Measurements from ENCODE around the gene HDDC3. TPM values are rescaled to one million over a fixed set of nuclear protein-coding genes. Genes with fewer than 3 reads are reported as not detected.

HDDC3 gene
- total and polyA plus RNA-seq, 9 of the 15 experiments (the other 6 are each of a cell fraction or from before 2014, with no cell fraction given), result 14.9 to 55.8 (median 36.9) TPM

DNA sequence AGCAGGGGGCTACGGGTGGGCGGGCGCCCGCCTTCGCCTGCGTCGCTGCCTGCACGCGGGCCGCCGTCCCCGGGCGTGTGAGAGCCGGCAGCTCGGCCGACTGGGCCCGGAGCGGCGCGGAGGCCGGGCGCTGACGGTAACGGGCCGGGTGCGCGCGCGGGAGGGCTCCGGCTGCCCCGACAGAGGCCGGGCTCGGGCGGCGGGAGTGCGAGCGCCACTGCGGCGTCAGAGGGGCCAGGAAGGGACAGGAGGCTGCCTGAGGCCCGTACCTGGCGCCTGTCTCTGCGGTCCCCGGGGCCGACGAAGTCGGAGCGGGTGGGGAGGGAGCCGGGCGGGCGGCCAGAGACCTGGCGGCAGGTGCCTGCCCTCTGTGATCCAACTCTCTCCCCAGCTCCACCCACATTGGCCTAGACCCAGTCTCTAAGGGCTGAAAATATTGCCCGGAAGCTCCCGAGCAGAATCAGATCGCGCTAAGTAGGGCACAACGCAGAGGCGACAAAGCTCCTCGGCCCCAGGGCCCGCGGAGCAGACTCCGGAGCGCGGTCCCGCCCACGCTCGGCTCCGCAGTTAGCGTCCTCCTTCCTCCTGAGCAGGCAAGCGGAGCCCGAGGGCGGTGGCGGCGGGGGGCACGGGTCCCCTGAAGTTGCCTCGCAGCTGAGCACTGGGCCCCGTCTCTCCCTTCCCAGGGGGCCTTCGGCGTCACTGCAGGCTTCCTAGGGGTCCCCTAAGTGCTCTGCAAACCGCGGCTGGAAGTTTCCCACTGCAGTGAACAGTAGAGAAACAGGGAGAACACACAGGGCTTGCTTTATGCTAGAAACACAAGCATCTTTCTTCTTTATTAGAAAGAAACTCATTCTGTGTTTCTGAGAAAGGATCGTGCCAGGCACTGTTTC lies 29.3 kb downstream of the HDDC3 start, which contains the start of gene MAN2A2 (continued):
- peak; percentile 49; the same call in 1 of the 2 replicates for TF ChIP-seq KLF13 (tag; IDR thresholded peaks at IDR 0.05; ENCODE audit: borderline replicate concordance, low read depth)
- TF ChIP-seq TCF7 (IDR thresholded peaks at IDR 0.05; ENCODE audit: borderline replicate concordance), result no peak
- peak; percentile 47; the same call in 1 of the 2 replicates for TF ChIP-seq MTA3 (IDR thresholded peaks at IDR 0.05; ENCODE audit: borderline replicate concordance)
- TF ChIP-seq CEBPB (tag; IDR thresholded peaks at IDR 0.05), result no peak
- no peak for TF ChIP-seq TAF15 (IDR thresholded peaks at IDR 0.05; ENCODE audit: low read depth, low read length)
- TF ChIP-seq, protein P1, sequence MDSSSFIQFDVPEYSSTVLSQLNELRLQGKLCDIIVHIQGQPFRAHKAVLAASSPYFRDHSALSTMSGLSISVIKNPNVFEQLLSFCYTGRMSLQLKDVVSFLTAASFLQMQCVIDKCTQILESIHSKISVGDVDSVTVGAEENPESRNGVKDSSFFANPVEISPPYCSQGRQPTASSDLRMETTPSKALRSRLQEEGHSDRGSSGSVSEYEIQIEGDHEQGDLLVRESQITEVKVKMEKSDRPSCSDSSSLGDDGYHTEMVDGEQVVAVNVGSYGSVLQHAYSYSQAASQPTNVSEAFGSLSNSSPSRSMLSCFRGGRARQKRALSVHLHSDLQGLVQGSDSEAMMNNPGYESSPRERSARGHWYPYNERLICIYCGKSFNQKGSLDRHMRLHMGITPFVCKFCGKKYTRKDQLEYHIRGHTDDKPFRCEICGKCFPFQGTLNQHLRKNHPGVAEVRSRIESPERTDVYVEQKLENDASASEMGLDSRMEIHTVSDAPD (CRISPR knock-in tag; IDR thresholded peaks at IDR 0.05), result no peak
- no peak for TF ChIP-seq ZNF444 (CRISPR knock-in tag; IDR thresholded peaks at IDR 0.05)
- TF ChIP-seq THRAP3 (IDR thresholded peaks at IDR 0.05; ENCODE audit: borderline replicate concordance), result no peak
- no peak for TF ChIP-seq ELF4 (CRISPR knock-in tag; IDR thresholded peaks at IDR 0.05)
- no peak for TF ChIP-seq KAT7 (CRISPR knock-in tag; IDR thresholded peaks at IDR 0.05; ENCODE audit: borderline replicate concordance)
- peak; percentile 41 for TF ChIP-seq HMGN3 (IDR thresholded peaks at IDR 0.05; ENCODE audit: borderline replicate concordance, extremely low read depth, insufficient read length, low read depth, low read length)
- no peak for TF ChIP-seq MCM2 (IDR thresholded peaks at IDR 0.05; ENCODE audit: low read depth)
- TF ChIP-seq MBD2 (IDR thresholded peaks at IDR 0.05; ENCODE audit: borderline replicate concordance, low read depth), result no peak; the same call in 1 of the 2 replicates
- TF ChIP-seq TRIM28 (IDR thresholded peaks at IDR 0.05), result no peak
- TF ChIP-seq, protein P2, sequence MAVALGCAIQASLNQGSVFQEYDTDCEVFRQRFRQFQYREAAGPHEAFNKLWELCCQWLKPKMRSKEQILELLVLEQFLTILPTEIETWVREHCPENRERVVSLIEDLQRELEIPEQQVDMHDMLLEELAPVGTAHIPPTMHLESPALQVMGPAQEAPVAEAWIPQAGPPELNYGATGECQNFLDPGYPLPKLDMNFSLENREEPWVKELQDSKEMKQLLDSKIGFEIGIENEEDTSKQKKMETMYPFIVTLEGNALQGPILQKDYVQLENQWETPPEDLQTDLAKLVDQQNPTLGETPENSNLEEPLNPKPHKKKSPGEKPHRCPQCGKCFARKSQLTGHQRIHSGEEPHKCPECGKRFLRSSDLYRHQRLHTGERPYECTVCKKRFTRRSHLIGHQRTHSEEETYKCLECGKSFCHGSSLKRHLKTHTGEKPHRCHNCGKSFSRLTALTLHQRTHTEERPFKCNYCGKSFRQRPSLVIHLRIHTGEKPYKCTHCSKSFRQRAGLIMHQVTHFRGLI (CRISPR knock-in tag; IDR thresholded peaks at IDR 0.05), result no peak
- no peak for TF ChIP-seq PRMT5 (CRISPR knock-in tag; IDR thresholded peaks at IDR 0.05)
- peak in 1 of 2 experiments; percentile 43; a peak in 1 of 4 replicates for TF ChIP-seq RCOR1 (IDR thresholded peaks at IDR 0.05; ENCODE audit: borderline replicate concordance in 1 of 2, low read depth in 2 of 2, low read length in 2 of 2)
- no peak for TF ChIP-seq GTF2A2 (tag; IDR thresholded peaks at IDR 0.05)
- no peak for TF ChIP-seq BMI1 (IDR thresholded peaks at IDR 0.05; ENCODE audit: low read length)
- no peak for TF ChIP-seq MXI1 (IDR thresholded peaks at IDR 0.05; ENCODE audit: low read depth, low read length)
- no peak for TF ChIP-seq FUS (optimal IDR thresholded peaks at IDR 0.05; ENCODE audit: low read depth, low read length)
- peak; percentile 87 for TF ChIP-seq POLR2A (conservative IDR thresholded peaks at IDR 0.05)
- TF ChIP-seq ZBTB2 (IDR thresholded peaks at IDR 0.05), result no peak
- no peak for TF ChIP-seq CREB3 (tag; conservative IDR thresholded peaks at IDR 0.05; ENCODE audit: low read depth)
